ENCODE results near the gene RABGAP1L. TPM values are rescaled to one million over a fixed set of nuclear protein-coding genes. Genes with fewer than 3 reads are reported as not detected.
A peak's percentile ranks its signal among the peaks of the same experiment; 100 is the strongest.

RABGAP1L gene
- total and polyA plus RNA-seq, 2 of the 8 experiments (the other 6 are each of a cell fraction or from before 2014, with no cell fraction given) = 33.3 to 156 TPM

DNA sequence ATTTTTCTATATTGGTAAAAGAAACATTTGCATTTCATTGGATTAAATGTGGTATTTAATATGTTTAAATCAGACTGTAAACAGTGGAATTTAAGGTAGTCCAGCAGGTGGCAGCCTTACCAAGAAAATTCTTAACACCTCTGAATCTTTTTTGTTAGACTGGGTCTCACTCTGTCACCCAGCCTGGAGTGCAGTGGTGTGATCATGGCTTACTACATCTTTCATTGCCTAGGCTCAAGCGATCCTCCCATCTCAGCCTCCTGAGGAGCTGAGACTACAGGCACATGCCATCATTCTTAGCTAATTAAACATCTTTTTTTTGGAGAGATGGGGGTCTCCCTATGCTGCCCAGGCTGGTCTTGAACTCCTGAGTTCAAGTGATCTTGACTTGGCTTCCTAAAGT lies 98.8 kb downstream of the RABGAP1L start:
- Histone ChIP-seq H4K8ac (ENCODE audit: extremely low read depth, insufficient read depth, low read length) (no peak overlapping the region), H3K4me2 (ENCODE audit: insufficient read depth in 1 of 2, low read depth in 2 of 2, low read length in 2 of 2) (no peak overlapping the region), H3K23me2 (ENCODE audit: low read depth, low read length) (no peaks in the 10 kb centered on the region; the same call in 1 of the 2 replicates), H4K20me1 (replicated peaks in 1 of 2; ENCODE audit: control insufficient read depth in 1 of 2, insufficient read depth in 2 of 2, low read length in 2 of 2) (no peaks in the 10 kb centered on the region), H3K4me1 (replicated peaks in 1 of 4; ENCODE audit: control insufficient read depth in 3 of 4, insufficient read depth in 4 of 4, low read length in 3 of 4) (peaks cover 0 to 2% (median 0%) of the 10 kb centered on the region in 4 experiments; a peak in 1 of 7 replicates), H4K5ac (ENCODE audit: insufficient read length, low read depth, low read length) (no peak overlapping the region), H3K27ac (ENCODE audit: low read depth, low read length) (no peak overlapping the region), H3K4ac (replicated peaks; ENCODE audit: insufficient read length, low read depth, low read length) (no peak overlapping the region), H2BK20ac (ENCODE audit: low read length) (no peak overlapping the region), H2BK12ac (ENCODE audit: low read depth, low read length) (no peak overlapping the region), H2BK5ac (ENCODE audit: low read depth, low read length) (no peak overlapping the region), H3K23ac (ENCODE audit: insufficient read length) (no peak overlapping the region), H3K27me3 (replicated peaks in 1 of 4; ENCODE audit: control insufficient read depth in 3 of 4, extremely low read depth in 1 of 4, insufficient read depth in 3 of 4, low read length in 3 of 4) (no peaks in the 10 kb centered on the region), H3K14ac (ENCODE audit: insufficient read length) (no peak overlapping the region), H3K9me3 (ENCODE audit: insufficient read depth in 2 of 2, low read depth in 1 of 2, low read length in 1 of 2) (no peaks in the 10 kb centered on the region), H3K56ac (replicated peaks; ENCODE audit: insufficient read length, low read depth, low read length) (no peak overlapping the region), H2BK120ac (replicated peaks; ENCODE audit: low read depth, low read length) (no peak overlapping the region), H3K4me3 (ENCODE audit: extremely low read depth in 1 of 4, insufficient read depth in 2 of 4, low read depth in 3 of 4, low read length in 4 of 4) (no peak overlapping the region), H2BK15ac (ENCODE audit: low read length) (no peak overlapping the region), H2AK5ac (ENCODE audit: low read depth, low read length) (no peak overlapping the region), H4K91ac (replicated peaks; ENCODE audit: insufficient read length, low read length) (no peak overlapping the region), H3K79me1 (ENCODE audit: low read depth, low read length) (no peaks in the 10 kb centered on the region), H3K79me2 (ENCODE audit: control insufficient read depth in 1 of 2, insufficient read depth in 2 of 2, low read length in 2 of 2) (no peaks in the 10 kb centered on the region), H2AFZ (ENCODE audit: low read length) (no peak overlapping the region), H3K9ac (replicated peaks in 1 of 4; ENCODE audit: extremely low read depth in 1 of 4, low read depth in 3 of 4, low read length in 3 of 4) (no peak overlapping the region), H3K36me3 (ENCODE audit: control insufficient read depth in 2 of 4, insufficient read depth in 4 of 4, low read length in 3 of 4) (no peaks in the 10 kb centered on the region), H3K18ac (ENCODE audit: extremely low read depth, low read length) (no peak overlapping the region)
- CTCF ChIA-PET (ENCODE audit: partially characterized antibody) = interaction anchor here (0.6 to 1.2 kb wide), 6 partner anchors 18 to 715 kb away, joined by 3 to 7 read pairs (median 3); no protein-coding TSS in a partner anchor
- 24% methylated on average over 1 of the region's 1 CpG; no CpG with 5 or more reads in 1 of the 2 experiments for WGBS, 2 experiments (ENCODE audit: extremely low coverage in 1 of 2, insufficient coverage in 1 of 2, insufficient read length in 1 of 2, insufficient replicate concordance in 2 of 2, low coverage in 1 of 2, low lambda C conversion rate in 2 of 2, missing lambda C conversion rate in 1 of 2)
- peak in 1 of 2 experiments; percentile 61 for DNase-seq (ENCODE audit: low read depth in 1 of 2, low spot score in 2 of 2)
- POLR2A ChIA-PET (ENCODE audit: partially characterized antibody) = no interaction called here
- peak; percentile 68 for FAIRE-seq
- TF ChIP-seq, protein P1, sequence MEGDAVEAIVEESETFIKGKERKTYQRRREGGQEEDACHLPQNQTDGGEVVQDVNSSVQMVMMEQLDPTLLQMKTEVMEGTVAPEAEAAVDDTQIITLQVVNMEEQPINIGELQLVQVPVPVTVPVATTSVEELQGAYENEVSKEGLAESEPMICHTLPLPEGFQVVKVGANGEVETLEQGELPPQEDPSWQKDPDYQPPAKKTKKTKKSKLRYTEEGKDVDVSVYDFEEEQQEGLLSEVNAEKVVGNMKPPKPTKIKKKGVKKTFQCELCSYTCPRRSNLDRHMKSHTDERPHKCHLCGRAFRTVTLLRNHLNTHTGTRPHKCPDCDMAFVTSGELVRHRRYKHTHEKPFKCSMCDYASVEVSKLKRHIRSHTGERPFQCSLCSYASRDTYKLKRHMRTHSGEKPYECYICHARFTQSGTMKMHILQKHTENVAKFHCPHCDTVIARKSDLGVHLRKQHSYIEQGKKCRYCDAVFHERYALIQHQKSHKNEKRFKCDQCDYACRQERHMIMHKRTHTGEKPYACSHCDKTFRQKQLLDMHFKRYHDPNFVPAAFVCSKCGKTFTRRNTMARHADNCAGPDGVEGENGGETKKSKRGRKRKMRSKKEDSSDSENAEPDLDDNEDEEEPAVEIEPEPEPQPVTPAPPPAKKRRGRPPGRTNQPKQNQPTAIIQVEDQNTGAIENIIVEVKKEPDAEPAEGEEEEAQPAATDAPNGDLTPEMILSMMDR (IDR thresholded peaks at IDR 0.05; ENCODE audit: control extremely low read depth in 1 of 3, insufficient read depth in 1 of 3, low read depth in 1 of 3, low read length in 3 of 3) = peak in 2 of 3 experiments; percentile 36 to 47; a peak in 2 of 4 replicates
- TF ChIP-seq RAD21 (IDR thresholded peaks at IDR 0.05 in 1 of 2, conservative IDR thresholded peaks at IDR 0.05 in 1 of 2; ENCODE audit: low read depth in 2 of 2, low read length in 2 of 2) = peak; percentile 58 to 61
- no peak for TF ChIP-seq RFX5 (IDR thresholded peaks at IDR 0.05; ENCODE audit: borderline replicate concordance, low read depth, low read length)
- no peak for TF ChIP-seq GABPA (IDR thresholded peaks at IDR 0.05; ENCODE audit: borderline replicate concordance, insufficient read depth, low read length)
- TF ChIP-seq TEAD4 (IDR thresholded peaks at IDR 0.05; ENCODE audit: low read depth, low read length) = no peak
- no peak for TF ChIP-seq TBP (IDR thresholded peaks at IDR 0.05; ENCODE audit: low read depth, low read length)
- TF ChIP-seq, protein P2, sequence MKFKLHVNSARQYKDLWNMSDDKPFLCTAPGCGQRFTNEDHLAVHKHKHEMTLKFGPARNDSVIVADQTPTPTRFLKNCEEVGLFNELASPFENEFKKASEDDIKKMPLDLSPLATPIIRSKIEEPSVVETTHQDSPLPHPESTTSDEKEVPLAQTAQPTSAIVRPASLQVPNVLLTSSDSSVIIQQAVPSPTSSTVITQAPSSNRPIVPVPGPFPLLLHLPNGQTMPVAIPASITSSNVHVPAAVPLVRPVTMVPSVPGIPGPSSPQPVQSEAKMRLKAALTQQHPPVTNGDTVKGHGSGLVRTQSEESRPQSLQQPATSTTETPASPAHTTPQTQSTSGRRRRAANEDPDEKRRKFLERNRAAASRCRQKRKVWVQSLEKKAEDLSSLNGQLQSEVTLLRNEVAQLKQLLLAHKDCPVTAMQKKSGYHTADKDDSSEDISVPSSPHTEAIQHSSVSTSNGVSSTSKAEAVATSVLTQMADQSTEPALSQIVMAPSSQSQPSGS (IDR thresholded peaks at IDR 0.05; ENCODE audit: low read length) = no peak
- TF ChIP-seq EGR1 (IDR thresholded peaks at IDR 0.05; ENCODE audit: borderline replicate concordance, low read depth, low read length) = no peak
- TF ChIP-seq BACH1 (IDR thresholded peaks at IDR 0.05; ENCODE audit: low read length) = no peak

Data from H1 (cell line).